GM13977 (cell line): ENCODE results near the gene DIPK1B.

Source experiments
- DNase-seq: peaks from one replicate; pipeline ENCODE4 v3.0.0; 2012; ENCODE audit warnings: low spot score
- in situ Hi-C: fragments of 300-500 bp; cut with MboI; formaldehyde crosslinking; loops from one replicate; pipeline ENCODE4 v1.12.0; 2022; ENCODE audit warnings: low sequenced_read_pairs, low pct_unique_long_range_greater_than_20kb, mixed read lengths, inconsistent platforms; ENCODE audit not compliant: unreplicated experiment
- TF ChIP-seq, protein P1 (sequence below): IDR thresholded peaks from 2 replicates; pipeline ENCODE4 v1.5.1; 2012; ENCODE audit warnings: mild to moderate bottlenecking, control low read depth; ENCODE audit not compliant: insufficient read depth; ENCODE audit errors: extremely low read depth, missing control alignments

The DIPK1B gene

DNA sequence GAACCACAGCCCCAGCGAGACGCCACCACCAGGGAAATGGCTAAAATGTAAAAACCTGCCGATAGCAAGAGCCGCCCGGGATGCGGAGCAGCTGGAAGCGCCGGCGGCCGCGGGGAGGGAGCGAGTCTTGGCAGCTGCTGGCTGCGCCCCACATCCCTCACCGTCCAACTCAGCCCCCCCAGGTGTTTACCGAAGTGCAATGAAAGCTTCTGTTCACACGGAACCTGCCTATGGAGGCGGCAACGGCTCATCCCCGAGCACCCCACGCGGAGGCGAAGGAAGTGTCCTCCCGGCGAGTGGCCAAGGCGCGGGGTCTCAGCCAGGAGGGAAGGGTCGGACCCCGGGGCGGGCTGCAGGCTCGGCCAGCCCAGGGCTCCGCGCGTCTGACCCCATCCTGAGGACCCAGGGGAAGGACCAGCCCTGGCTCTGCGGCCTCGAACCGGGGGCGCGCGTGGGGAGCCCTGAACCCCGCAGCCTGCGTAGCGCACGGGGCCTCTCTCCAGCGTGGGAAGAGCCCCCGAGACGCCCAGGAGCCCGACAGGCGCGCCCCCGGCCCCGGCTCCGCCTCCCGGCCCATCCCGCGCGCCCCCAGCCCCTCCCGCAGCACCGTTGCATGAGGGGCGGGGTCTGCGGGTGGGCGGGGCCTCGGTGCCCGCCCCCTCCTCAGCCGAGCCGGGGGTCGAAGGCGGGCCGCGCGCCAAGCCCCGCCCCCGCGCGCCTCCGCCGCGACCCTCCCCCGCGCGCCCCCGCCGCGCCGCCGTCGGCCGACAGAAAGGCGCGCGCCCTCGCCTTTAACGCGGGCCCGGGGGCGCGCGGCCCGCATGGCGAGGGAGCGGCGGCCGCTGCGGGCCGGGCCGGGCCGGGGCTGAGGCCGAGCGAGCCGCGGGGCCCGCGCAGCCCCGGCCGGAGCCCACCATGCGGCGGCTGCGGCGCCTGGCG is at the start of gene DIPK1B:
Gene DIPK1B (plus strand): TSS at position 822 of the 939 bp plus-strand sequence. CDS start 94 bp downstream, at position 916.
- in situ Hi-C loops = no loop called here
- TF ChIP-seq, protein P1, sequence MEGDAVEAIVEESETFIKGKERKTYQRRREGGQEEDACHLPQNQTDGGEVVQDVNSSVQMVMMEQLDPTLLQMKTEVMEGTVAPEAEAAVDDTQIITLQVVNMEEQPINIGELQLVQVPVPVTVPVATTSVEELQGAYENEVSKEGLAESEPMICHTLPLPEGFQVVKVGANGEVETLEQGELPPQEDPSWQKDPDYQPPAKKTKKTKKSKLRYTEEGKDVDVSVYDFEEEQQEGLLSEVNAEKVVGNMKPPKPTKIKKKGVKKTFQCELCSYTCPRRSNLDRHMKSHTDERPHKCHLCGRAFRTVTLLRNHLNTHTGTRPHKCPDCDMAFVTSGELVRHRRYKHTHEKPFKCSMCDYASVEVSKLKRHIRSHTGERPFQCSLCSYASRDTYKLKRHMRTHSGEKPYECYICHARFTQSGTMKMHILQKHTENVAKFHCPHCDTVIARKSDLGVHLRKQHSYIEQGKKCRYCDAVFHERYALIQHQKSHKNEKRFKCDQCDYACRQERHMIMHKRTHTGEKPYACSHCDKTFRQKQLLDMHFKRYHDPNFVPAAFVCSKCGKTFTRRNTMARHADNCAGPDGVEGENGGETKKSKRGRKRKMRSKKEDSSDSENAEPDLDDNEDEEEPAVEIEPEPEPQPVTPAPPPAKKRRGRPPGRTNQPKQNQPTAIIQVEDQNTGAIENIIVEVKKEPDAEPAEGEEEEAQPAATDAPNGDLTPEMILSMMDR = no peak
- peak; percentile 80 for DNase-seq

DNA sequence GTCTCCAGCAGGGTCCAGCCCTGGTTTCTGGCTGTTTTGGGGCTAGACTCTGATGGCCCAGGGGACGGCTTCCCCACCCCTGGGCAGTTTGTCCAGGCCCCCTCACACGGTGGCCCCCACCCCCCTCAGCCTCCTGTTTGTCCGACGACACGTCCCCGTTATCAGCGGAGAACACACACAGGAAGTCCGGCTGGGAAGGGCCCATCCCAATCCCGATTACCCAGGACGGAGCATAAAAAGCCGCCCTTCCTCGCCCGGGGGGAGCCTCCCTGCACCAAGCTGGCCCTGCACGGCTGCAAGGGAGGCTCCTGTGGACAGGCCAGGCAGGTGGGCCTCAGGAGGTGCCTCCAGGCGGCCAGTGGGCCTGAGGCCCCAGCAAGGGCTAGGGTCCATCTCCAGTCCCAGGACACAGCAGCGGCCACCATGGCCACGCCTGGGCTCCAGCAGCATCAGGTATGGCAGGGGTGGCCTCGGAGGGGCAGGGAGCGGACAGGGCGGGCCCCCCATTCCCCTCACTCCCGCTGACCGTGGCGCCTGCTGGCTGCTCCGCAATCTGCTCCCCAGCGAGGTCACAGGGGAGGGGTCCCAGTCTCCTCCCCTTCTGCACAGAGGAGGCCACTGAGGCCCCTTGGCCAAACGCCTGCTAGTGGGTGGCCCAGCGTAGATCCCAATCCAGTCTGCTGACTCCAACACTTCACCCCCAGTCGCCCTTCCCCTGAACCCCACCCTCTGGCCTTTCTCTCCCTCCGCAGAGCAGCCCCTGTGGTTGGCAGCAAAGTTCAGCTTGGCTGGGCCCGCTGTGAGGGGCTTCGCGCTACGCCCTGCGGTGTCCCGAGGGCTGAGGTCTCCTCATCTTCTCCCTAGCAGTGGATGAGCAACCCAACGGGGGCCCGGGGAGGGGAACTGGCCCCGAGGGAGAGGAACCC is 49.5 kb upstream of the DIPK1B start, which contains the start of gene EGFL7:
Gene EGFL7 (plus strand): TSS at position 261 of the 926 bp plus-strand sequence. CDS start 5,367 bp downstream, outside the sequence.
- TF ChIP-seq, protein P1 = no peak
- in situ Hi-C loops = no loop called here
- DNase-seq = no peak

DNA sequence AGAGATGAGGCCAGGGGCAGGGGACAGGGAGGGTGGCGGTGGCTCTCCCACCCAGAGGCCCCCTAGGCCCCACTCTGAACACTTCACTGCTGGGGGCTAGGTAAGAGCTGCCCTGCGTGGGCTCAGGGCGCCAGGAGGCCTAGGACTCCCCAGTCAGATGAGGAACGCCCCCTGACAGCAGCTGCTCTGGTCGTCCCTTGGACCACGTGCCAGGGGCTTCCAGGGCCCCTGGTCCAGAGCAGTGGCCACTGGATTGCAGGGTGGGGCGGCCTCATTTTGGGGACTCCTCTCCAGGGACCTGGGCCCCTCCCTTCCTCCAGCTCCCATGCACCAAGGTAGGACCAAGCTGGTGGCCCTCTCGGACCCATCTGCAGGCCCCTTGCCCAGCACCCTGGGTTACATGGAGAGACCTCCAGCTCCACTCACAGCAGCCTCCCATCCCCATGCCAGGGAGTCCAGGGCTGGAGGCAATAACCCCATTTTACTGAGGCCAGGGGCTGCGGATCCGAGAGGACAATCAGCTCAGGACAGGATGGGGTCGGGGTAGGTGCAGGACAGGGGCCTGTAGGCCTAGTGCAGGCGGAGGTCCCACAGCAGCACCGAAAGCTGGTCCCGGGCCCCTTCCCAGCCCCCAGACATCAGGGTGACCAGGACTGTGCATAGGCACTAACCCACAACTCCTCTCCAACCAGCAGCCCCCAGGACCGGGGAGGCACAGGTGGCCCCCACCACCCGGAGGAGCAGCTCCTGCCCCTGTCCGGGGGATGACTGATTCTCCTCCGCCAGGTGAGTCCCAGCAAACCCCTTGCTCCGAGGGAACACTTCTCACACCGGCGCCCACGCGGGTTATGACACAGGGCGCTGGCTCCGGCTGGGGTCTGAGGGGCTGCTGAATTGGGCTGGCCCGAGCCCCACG is 48.1 kb upstream of the DIPK1B start:
- no peak for DNase-seq
- TF ChIP-seq, protein P1 = no peak
- in situ Hi-C loops = no loop called here

DNA sequence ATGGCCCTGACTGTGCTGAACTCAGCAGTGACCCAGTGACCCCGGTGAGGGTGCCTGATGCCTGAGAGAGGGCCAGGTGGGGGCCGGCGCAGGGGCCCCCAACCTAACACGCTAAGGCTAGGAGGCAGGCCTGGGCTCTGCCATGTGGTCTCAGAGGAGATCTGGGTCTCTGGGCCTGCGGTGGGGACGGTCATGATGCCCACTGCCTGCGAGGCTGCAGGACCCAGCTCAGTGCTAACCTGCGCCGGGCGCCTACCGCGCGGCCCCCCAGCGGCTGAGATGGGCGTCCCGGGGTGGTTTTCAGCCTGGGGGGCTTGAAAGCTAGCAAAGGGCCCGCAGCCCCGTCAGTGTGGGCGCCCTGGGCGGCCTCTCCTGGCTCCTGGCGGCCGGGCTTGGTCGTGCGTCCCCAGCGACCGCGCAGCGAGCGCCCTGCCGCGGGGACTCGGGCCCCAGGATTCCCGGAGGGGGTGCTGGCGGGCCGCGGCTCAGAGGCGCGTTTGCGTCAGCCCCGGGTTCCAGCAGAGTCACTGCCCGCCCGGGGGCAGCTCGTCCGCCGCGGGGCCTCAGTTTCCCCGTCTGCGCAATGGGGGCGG is 47.2 kb upstream of the DIPK1B start:
- TF ChIP-seq, protein P1 = peak; percentile 1
- in situ Hi-C loops = no loop called here

DNA sequence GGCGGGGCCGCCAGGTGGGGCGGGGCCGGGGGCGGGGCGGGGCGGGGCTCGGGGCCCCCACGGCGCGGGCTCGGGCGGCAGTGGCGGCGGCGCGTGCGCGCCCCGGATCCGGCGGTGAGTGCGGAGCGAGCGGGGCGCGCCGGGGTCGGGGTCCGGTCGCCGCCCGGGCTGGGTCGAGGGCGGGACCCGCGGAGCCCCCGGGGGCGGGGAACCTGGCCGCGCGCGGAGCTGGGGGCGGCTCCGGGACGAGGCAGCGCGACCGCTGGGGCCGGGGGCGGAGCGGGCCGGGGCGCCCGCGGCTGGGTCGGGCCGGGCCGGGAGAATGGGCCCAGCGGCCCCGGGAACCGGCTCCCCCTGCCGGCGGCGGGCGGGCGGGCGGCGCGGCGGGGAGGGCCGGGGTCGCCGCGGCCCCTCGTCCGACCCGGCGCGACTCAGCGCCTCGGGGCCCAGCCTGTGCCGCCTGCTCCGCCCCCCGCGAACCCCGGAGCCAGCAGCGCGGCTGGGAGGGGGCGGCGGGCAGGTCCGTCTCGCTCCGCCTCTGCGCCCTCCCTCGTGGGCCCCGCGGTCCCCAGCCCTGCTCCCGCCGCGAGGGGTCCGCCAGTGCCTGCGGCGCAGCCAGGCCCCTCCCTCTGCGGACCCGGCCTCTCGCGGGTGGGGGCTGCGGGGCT is 46.5 kb upstream of the DIPK1B start:
- peak; percentile 75 for DNase-seq
- TF ChIP-seq, protein P1 = peak; percentile 23
- in situ Hi-C loops = no loop called here

More for the DNA sequence above, 47.2 kb upstream of the DIPK1B start:
- DNase-seq = peak; percentile 81
